ENCODE data around the gene PAFAH1B2. TPM values are rescaled to one million over a fixed set of nuclear protein-coding genes. Genes with fewer than 3 reads are reported as not detected.
A peak's percentile ranks its signal among the peaks of the same experiment; 100 is the strongest.
"Not testable (repeated sequence)": the region's sequence is repeated elsewhere in the genome, so short reads cannot be mapped to it uniquely, and the experiment has no call there.

PAFAH1B2 gene
- total RNA-seq, 1 experiment from 2014 or later, result 120 TPM

DNA sequence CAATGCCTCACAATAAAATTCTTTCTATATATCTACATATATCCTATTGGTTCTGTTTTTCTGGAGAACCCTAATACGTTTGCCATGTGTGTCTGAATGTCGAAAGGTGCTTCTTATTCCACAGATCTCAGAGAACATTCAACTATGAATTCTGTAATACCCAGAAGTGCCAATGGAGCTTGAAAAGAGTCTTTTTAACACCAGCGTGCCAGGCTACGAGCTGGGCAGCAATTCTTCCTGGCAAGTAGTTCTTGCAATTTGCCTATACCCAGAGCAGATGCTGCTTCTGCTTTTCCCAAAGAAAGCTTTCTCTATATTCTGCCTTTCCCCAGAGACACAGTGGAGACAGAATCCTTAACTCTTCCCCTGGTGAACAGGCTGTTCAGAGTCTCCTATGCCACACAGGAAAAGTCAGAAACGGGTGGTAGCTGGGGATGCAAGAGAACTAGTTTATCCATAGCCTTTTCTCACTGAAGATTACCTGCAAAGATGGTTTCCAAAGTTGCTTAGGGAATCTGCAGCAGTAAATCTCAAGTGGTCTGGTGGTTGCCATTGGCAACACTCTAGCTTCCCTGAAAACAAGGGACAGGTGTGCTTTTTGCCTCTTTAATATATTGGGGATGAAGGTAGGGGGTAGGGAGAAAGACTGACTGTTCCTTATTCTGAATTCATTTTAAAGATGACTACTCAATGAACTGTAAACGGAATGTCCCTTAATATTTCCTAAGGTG lies 16.8 kb upstream of the PAFAH1B2 start:
- no peak for DNase-seq (ENCODE audit: low read depth)

DNA sequence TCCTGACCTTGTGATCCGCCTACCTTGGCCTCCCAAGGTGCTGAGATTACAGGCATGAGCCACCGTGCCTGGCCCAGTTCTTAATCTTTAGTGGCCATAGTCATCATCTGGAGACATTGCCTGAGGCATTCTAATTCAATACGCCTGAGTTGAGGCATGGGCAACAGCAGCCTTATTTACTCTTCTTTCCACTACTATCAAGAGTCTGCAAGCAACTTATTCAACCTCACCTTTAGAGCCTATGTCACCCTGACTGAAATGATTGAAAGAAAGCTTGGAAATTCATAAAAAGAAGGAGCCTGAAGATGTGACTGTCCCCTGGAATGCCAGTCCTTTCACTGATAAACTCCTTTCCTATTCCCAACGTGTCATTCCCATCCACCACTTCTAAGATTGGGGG lies 15.8 kb upstream of the PAFAH1B2 start:
- DNase-seq (ENCODE audit: low read depth), result no peak

DNA sequence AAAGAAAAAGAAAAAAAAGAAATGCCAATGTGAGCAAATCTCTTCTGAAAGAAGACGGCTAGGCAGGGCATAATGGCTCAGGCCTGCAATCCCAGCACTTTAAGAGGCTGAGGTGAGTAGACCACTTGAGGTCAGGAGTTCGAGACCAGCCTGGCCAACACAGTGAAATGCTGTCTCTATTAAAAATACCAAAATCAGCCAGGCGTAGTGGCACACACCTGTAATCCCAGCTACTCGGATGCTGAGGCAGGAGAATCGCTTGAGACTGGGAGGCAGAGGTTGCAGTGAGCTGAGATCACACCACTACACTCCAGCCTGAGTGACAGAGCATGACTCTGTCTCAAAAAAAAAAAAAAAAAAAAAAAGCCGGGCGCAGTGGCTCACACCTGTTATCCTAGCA lies 13.7 kb upstream of the PAFAH1B2 start:
- not testable (repeated sequence) for DNase-seq (ENCODE audit: low read depth)

DNA sequence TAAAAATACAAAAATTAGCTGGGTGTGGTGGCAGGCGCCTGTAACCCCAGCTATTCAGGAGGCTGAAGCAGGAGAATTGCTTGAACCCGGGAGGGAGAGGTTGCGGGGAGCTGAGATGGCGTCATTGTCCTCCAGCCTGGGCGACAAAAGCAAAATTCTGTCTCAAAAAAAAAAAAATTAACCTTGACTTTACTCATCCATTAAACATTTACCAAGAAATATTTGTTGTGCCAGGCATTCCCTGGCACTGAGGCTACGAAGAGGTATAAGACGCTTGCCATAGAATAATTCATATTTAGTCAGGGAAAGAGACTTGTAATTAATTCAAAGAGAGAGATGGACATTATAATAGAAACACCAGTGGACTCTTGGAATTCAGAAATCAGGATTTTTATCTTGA lies 13.2 kb upstream of the PAFAH1B2 start:
- DNase-seq (ENCODE audit: low read depth), result no peak

DNA sequence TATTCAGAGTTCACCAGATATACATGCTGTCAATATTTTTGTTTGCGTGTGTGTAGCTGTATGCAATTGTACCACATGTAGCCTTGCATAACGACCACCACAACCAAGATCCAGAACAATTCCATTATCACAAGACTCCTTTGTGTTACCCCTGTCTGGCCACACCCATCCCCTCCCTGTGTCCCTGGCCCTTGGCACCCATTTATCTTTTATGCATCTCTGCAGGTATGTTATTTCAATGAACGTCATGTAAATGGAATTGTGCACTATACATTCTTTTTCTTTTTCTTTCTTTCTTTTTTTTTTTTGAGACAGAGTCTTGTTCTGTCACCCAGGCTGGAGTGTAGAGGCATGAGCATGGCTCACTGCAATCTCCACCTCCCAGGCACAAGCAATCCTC lies 9.7 kb upstream of the PAFAH1B2 start:
- no peak for DNase-seq (ENCODE audit: low read depth)

DNA sequence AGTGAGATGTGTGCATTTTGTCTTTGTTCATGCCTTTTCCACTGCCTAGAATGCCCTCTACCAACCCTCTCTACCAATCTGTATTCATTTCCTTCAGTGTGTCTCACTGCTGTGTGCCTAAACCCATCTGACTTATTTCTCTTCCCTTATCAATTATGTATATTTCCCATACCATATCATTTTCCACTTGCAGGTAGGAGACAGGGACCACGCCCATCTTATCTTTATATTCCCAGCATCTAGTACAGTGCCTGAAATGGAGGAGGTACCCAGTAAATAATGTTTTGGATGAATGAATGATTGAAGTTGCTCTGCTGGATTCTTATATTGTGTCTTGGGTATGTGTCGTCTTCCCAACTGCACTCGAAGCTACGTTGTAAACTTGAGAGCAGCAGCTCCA lies 9.1 kb upstream of the PAFAH1B2 start:
- not testable (repeated sequence) for DNase-seq (ENCODE audit: low read depth)

DNA sequence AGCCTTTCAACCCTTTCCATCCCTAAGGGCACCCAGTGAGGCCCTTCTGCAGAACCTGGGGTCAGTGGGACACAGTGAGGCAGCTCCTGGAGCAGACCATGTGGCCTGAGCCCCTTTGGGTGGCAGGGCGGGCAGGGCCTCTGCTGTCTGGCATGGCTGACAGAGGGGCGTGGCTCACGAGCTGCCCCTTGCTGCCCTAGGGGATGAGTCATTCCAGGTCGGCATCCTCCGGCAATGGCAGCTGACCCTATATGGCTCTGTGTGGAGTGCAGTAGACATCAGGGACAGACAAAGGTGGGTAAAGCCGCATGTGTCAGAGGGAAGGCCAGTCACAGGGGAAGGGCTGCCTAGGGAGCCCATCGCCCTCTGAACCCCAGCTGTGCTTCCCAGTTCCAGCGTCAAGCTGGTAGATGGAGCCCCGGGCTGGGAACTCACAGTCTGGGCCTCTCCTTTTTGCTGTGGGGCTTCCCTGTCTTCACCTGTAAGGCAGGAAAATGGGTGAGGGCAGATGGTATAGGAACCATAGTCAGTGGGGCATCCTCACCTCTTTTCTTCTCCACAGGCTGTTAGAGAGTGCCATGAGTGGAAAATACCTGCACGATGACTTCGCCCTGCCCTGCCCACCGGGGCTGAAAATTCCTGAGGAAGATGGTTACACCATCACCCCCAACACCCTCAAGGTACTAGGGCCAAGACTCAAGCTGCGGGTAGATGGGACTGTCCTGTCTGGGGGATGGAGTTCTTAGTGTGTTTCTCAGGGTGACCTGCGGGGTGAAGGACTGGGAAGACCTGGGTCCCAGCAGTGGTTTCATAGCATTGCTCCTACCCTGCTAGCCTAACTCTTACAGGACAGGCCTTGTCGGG lies 6.6 kb upstream of the PAFAH1B2 start:
- not testable (repeated sequence) for DNase-seq (ENCODE audit: low read depth)

DNA sequence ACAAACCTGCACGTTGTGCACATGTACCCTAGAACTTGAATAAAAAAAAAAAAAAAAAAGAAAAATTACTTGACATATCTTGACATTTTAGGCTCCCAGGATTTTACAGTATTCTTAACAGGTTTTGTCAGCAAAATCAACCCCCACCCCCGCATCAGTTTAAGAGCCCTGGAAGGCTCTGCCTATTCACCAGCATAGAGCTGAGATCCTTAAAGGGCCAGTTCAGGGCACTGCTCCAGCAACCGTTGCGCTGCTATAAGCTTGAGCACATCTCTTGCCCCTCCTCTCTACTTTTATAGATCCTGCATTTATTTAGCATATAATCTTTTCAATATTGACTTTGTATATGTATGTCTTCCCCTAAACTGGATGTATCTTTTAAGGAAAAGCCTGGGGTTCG lies 697 bp upstream of the PAFAH1B2 start:
- peak; percentile 26 for DNase-seq (ENCODE audit: low read depth)

DNA sequence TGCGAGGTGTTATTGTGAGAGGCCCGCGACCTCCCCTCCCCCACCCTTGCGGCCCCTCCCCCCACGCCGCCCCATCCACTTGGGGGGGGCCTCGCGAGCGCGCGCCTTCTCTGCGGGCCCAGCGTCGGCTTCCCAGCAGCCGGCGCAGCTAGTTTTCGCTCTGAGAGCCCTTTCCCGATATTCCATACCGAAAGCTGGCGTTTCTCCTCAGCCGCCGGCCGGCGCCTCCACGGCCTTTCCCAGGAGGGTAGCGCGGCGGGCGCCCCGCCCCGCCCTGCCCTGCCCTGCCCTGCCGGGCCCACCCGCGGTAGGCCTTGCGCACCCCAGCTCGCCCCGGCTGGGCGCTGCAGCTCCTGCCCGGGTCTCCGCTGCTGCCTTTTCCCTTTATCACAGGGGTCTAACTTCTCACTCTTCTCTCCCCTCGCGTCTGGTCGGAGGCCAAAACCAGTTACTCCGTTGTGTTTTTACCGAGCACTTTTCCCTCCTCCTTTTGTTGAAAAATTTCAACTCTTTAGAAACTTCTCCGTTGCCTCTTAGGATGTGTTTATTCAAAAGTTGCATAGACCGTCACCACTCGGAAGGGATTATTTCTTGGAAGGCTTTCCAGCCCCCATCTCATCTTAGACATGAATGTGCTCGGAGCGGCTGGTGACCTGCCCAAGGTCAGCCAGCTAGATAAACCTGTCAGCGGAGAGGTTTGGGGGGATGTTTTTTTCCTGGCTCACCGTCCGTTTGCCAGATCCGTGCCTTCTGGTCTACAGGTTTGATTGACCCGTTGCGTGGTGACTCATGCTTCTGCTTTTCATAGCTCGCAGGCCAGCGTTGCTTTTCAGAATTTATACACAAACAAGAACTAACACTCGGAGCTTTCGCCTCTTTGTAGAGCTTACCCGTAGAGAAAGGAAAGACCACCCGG lies 648 bp downstream of the PAFAH1B2 start:
- DNase-seq (ENCODE audit: low read depth), result peak; percentile 63

DNA sequence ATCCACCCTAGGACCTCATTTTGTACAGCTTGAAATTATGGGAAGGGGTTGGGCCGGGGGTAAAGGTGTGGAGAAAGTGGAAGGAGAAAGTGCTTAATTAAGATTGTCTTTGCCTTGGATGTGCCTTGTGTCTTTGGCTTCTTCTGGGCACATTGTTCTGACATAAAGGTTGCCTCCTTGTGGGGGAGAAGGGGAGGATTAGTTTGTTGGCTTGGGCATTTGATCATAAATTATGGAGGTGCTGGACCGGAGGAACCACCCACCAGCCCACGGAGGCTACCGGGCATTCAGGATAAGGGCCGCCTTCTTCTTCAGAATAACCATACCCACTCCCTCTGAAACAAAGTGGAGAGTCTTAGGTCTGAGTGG lies 1.3 kb downstream of the PAFAH1B2 start:
- peak; percentile 50 for DNase-seq (ENCODE audit: low read depth)

DNA sequence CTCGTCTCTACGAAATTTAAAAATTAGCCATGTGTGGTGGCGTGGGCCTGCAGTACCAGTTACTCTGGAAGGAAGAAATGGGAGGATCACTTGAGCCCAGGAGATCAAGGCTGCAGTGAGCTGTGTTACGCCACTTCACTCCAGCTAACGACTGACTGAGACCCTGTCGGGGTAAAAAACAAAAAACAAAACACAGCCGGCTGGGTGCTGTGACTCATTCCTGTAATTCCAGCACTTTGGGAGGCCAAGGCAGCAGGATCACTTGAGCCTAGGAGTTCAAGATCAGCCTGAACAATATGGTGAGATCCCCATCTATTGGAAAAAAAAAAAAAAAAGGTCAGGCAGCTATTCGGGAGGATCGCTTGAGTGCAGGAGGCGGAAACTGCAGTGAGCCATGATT lies 2.4 kb downstream of the PAFAH1B2 start:
- no peak for DNase-seq (ENCODE audit: low read depth)

DNA sequence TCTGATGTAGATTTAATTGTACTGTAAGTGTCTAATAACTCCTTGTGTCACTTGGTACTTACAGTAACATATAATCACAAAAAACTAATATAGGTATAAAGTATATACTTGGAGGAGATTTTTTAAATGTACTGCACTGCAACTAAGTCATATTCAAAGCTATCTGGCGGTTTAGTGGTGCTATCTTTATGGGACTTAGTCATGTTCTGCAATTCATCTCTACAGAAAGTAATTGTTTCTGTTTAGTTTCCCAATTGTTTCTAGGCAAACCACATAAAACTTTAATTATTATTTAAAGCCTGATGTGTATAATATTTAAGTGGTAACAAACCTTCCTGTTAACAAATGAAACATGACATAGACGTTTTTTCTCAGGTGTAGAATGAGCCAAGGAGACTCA lies 8.0 kb downstream of the PAFAH1B2 start:
- no peak for DNase-seq (ENCODE audit: low read depth)

DNA sequence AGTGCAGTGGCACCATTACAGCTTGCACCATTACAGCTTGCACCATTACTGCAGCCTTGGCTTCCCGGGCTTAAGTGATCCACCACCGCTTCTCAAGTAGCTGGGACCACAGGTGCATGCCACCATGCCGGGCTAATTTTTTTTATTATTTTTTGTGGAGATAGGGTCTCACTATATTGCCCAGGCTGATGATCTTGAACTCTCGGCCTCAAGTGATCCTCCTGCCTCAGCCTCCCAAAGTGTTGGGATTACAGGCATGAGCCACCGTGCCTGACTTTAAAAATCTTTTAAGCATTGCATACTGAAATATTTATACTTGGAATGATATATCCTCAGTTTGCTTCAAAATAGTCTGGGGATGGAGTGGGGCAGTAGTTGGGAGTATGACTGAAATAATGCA lies 10.4 kb downstream of the PAFAH1B2 start:
- DNase-seq (ENCODE audit: low read depth), result no peak

DNA sequence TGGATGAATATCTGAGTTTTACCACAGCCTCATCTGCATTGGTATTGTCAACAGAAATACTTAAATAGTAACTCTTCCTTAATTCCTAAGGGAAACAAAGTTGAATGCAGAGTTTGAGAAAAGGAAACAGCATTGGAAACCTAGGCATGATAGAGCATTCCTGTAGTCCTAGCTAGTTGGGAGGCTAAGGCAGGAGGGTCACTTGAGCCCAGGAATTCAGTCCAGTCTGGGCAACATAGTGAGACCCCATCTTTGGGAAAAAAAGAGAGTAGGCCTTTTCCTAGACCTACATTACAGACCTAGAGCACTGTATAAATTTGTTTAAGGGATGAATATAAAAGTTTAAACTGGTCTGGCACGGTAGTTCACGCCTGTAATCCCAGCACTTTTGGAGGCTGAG lies 13.4 kb downstream of the PAFAH1B2 start:
- no peak for DNase-seq (ENCODE audit: low read depth)

DNA sequence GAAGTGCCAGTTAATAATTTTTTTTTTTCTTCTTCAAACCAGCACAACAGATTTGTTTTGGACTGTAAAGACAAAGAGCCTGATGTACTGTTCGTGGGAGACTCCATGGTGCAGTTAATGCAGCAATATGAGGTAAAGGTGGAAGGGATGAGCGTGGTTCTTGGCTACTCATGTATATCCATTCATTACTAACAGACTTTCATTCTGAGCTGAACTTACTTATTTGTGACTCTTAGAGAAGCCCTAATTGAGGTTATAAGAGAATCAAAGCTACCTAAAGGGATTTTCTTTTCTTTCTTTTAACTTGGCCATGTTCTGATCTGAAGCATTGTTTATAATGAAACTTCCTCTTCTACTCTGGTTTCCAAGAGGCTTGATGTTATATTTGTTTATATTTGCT lies 15.8 kb downstream of the PAFAH1B2 start:
- no peak for DNase-seq (ENCODE audit: low read depth)

DNA sequence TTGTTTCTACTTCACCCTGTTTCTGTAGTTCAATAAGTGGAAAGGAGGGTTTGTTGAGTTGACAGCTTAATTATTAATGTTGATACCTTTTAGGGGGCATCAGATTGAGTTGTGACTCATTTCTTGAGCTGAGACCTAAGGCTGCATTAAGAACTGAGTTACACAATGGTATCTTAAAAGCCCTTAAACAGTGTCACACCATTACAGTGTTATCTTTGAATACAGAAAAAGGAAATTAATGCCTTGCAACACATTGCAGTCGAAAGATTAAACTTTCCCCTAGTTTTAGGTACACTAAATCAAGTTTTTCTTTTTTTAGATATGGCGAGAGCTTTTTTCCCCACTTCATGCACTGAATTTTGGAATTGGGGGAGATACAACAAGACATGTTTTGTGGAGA lies 16.7 kb downstream of the PAFAH1B2 start:
- DNase-seq (ENCODE audit: low read depth), result no peak

DNA sequence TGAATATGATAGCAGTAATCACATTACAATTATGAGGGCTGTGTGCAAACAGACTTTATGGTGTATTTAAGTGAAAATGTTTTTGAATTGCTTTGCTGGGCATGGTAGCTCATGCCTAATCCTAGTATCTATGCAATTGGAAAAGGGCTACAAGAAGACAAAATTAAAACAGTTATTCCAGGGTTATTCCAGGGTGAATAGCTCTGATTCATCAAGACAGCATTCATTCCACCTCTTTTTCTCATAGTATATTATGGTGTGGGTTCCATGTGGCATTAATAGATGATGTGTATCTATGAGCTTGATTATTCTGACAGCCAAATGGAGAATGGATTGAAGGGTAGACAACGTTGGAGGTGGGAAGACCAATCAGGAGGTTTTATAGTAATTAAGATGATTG lies 22.4 kb downstream of the PAFAH1B2 start:
- DNase-seq (ENCODE audit: low read depth), result no peak

DNA sequence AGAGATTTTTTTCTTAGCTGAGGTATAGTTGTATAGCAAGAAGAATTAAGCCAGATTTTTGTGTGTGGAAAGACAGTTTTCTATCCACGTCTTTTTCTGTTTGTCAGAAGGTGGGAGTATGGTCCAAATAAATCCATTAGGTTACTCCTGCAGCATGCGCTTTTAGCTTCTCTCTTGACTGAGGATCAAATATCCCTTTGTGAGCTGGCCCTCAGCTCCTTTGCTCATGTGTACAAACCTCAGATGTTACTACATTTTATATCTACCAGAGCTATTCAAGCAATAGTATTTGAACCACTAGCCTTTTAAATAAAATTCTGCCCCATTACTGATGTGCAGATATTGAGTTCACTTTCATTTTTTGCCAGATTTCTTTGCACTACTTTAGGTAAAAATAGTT lies 25.6 kb downstream of the PAFAH1B2 start:
- DNase-seq (ENCODE audit: low read depth), result no peak

DNA sequence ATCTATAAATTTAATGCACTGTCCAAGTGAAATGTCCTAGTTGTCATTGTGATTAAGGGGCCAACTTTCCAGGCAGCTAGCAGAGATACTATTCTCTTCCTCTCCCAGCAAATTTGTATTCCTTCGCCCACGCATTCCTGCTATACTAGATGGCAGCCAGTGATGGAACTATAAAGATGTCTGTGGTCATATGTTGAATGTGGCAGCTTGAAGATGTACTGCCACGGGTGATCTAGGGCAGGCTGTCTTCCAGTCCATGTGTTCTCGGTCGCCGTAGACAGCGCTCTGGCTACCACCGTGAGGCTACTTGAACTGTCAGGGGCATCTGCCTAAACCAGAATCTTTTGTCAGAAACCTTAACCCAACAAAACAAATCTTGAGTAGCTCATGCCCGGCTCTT lies 26.1 kb downstream of the PAFAH1B2 start:
- no peak for DNase-seq (ENCODE audit: low read depth)

DNA sequence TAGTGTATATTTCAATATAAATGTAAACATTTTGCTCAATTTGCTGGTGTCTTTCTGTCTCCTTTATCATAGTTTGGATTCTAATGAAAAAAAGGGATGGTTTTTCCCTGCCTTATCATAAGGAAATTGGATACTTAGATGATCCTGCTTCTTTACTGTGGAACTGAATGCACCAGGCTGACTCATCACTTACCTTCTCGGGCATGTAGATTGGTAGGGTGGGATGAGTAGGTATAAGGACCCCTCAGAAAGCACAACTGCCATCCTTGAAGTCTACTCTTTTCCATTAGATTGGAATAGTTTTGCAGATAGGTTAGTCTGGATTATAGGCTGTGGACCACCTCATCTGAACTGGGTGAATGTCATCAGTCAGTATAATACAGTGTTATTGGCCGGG lies 26.9 kb downstream of the PAFAH1B2 start:
- no peak for DNase-seq (ENCODE audit: low read depth)

DNA sequence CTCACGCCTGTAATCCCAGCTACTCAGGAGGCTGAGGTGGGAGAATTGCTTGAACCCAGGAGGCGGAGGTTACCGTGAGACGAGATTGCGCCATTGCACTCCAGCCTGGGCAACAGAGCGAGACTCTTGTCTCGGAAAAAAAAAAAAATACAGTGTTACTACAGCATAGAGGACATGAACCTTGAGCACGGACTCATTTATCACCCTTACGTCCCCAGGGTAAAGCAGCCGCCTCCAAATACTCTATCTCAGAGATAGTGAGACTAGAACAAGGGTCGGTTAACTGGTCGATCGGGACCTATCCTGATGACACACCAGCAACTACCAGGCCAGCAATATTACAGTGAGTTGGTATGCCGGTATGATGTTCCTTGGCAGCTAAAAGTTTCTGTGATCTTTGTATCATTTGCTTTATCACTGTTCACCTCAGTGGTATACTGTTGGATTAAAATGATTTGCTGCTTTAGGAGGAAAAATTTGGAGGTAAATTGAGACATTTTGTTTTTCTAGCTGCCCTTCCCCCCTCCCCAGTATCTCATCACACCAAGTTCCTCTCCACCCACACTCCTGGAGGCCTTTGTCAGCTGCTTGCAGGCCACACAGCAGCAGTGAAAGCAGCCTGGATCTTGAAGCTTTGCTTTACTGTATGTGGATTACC lies 27.4 kb downstream of the PAFAH1B2 start:
- no peak for DNase-seq (ENCODE audit: low read depth)
